IPS DF 6.9 (cell line): ENCODE results near the gene PKD1L1.
"Not testable (repeated sequence)": the region's sequence is repeated elsewhere in the genome, so short reads cannot be mapped to it uniquely, and the experiment has no call there.

Experiments
- DNase-seq: peaks from one replicate; pipeline ENCODE4 v3.0.0-alpha.2; 2013; ENCODE audit warnings: low read depth, low spot score
- H3K27ac ChIP-seq: one replicate; pipeline ENCODE4 v1.5.1; 2013; ENCODE audit warnings: low read length, control low read depth
- H3K27me3 ChIP-seq: 2 replicates; pipeline ENCODE4 v1.6.1; 2013; ENCODE audit warnings: mild to moderate bottlenecking, low read length; ENCODE audit not compliant: control insufficient read depth, insufficient read depth
- H3K36me3 ChIP-seq: 2 replicates; pipeline ENCODE4 v1.6.1; 2013; ENCODE audit warnings: low read length; ENCODE audit not compliant: control insufficient read depth, insufficient read depth
- H3K4me1 ChIP-seq: 2 replicates; pipeline ENCODE4 v1.6.1; 2013; ENCODE audit warnings: low read length; ENCODE audit not compliant: control insufficient read depth, insufficient read depth
- H3K4me3 ChIP-seq: 2 replicates; pipeline ENCODE4 v1.5.1; 2013; ENCODE audit warnings: mild to moderate bottlenecking, low read length
- H3K9me3 ChIP-seq: 2 replicates; pipeline ENCODE4 v1.6.1; 2013; ENCODE audit warnings: low read length, inconsistent platforms; ENCODE audit not compliant: control insufficient read depth, insufficient read depth
- WGBS: extraction: QIAGEN DNeasy Blood & Tissue Kit; methylation state at CpG from one replicate; pipeline ENCODE4 v1.1.7; 2013; ENCODE audit warnings: mixed read lengths, missing lambda C conversion rate; ENCODE audit not compliant: insufficient read length, insufficient coverage; 5-methylcytosine and 5-hydroxymethylcytosine counted together

PKD1L1 gene

GRCh38 chr7:47755248-47755647, 193.0 kb downstream of the PKD1L1 start:
- no peak for DNase-seq
- peaks cover 2% of the 10 kb centered on the region; the same call in 1 of the 2 replicates for H3K4me1 ChIP-seq
- H3K27me3 ChIP-seq = no peaks in the 10 kb centered on the region
- H3K4me3 ChIP-seq = no peak overlapping the region
- no peaks in the 10 kb centered on the region; the same call in 1 of the 2 replicates for H3K9me3 ChIP-seq
- WGBS = no CpG with 5 or more reads among the region's 3 CpGs
- H3K36me3 ChIP-seq = no peaks in the 10 kb centered on the region
- no peak overlapping the region for H3K27ac ChIP-seq

GRCh38 chr7:47751724-47752123, 196.5 kb downstream of the PKD1L1 start:
- not testable (repeated sequence) for H3K27ac ChIP-seq, H3K9me3 ChIP-seq, H3K36me3 ChIP-seq, DNase-seq, H3K4me1 ChIP-seq, H3K4me3 ChIP-seq, H3K27me3 ChIP-seq
- no CpG with 5 or more reads among the region's 5 CpGs for WGBS

GRCh38 chr7:47751043-47751442, 197.2 kb downstream of the PKD1L1 start:
- Histone ChIP-seq H3K4me1 (no peaks in the 10 kb centered on the region), H3K4me3 (no peak overlapping the region), H3K27me3 (no peaks in the 10 kb centered on the region), H3K36me3 (no peaks in the 10 kb centered on the region), H3K27ac (no peak overlapping the region), H3K9me3 (no peaks in the 10 kb centered on the region; the same call in 1 of the 2 replicates)
- WGBS = no CpG with 5 or more reads among the region's 5 CpGs
- DNase-seq = no peak

- DNase-seq = no peak
- H3K4me3 ChIP-seq = no peak overlapping the region
- no CpG with 5 or more reads among the region's 7 CpGs for WGBS
Measured at GRCh38 chr7:47748041-47748440, 200.2 kb downstream of the PKD1L1 start.

GRCh38 chr7:47747160-47747559, 201.1 kb downstream of the PKD1L1 start:
- Histone ChIP-seq H3K4me1 (0 out of 2 replicates have a peak, but pooled peaks cover 2% of the 10 kb centered on the region), H3K9me3 (no peaks in the 10 kb centered on the region; the same call in 1 of the 2 replicates), H3K36me3 (no peaks in the 10 kb centered on the region), H3K27ac (no peak overlapping the region), H3K27me3 (no peaks in the 10 kb centered on the region), H3K4me3 (no peak overlapping the region)
- DNase-seq = no peak
- no CpG with 5 or more reads among the region's 6 CpGs for WGBS

More at GRCh38 chr7:47748041-47748440, 200.2 kb downstream of the PKD1L1 start:
- Histone ChIP-seq H3K36me3 (no peaks in the 10 kb centered on the region), H3K27ac (no peak overlapping the region), H3K9me3 (no peaks in the 10 kb centered on the region; the same call in 1 of the 2 replicates), H3K27me3 (no peaks in the 10 kb centered on the region), H3K4me1 (0 out of 2 replicates have a peak, but pooled peaks cover 2% of the 10 kb centered on the region)

DNA sequence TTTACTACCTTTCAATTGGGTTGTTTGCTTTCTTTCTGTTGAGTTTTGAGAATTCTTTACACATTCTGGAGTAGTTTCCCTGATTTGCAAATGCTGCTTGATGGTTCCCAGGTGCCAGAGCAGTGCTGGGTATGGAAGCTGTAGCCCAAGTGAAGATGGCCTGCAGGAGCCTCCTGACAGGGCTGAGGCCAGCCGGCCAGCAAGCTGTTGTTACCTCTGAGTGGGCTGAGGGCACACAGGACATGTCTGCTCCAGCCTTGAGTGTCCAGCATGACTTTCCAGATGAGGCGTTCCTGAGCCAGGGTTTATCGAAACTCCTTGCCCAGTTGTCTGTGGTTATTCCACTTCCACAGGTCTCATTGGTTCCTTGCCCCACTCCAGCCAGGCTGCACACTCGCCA, 201.8 kb downstream of the PKD1L1 start:
- Histone ChIP-seq H3K36me3 (no peaks in the 10 kb centered on the region), H3K4me1 (0 out of 2 replicates have a peak, but pooled peaks cover 2% of the 10 kb centered on the region), H3K27ac (no peak overlapping the region), H3K9me3 (no peaks in the 10 kb centered on the region; the same call in 1 of the 2 replicates), H3K27me3 (no peaks in the 10 kb centered on the region), H3K4me3 (no peak overlapping the region)
- DNase-seq = no peak
- no CpG with 5 or more reads among the region's 4 CpGs for WGBS

DNA sequence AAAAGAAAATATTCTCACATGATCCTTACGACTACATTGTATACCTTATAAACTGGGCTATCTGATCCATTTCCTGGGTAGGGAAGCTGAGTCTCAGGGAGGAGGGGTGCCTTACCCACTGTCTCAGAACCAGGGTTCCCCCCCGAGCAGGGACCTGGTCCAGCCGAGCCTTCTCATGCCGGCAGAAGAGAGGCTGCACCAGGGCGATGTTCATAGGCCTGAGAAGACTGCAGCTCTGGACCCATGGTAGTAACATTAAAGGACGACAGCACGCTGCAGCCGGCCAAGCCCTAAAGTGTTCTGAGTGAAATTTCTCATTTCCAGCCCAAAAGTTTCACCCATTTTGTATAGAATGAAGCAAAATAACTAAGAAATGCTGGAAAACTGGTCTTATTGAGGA, 203.4 kb downstream of the PKD1L1 start:
- no peak overlapping the region for H3K27ac ChIP-seq
- no peak overlapping the region for H3K4me3 ChIP-seq
- H3K4me1 ChIP-seq = 0 out of 2 replicates have a peak, but pooled peaks cover 2% of the 10 kb centered on the region
- no CpG with 5 or more reads among the region's 8 CpGs for WGBS
- DNase-seq = no peak
- H3K9me3 ChIP-seq = no peaks in the 10 kb centered on the region
- H3K36me3 ChIP-seq = no peaks in the 10 kb centered on the region
- no peaks in the 10 kb centered on the region for H3K27me3 ChIP-seq

DNA sequence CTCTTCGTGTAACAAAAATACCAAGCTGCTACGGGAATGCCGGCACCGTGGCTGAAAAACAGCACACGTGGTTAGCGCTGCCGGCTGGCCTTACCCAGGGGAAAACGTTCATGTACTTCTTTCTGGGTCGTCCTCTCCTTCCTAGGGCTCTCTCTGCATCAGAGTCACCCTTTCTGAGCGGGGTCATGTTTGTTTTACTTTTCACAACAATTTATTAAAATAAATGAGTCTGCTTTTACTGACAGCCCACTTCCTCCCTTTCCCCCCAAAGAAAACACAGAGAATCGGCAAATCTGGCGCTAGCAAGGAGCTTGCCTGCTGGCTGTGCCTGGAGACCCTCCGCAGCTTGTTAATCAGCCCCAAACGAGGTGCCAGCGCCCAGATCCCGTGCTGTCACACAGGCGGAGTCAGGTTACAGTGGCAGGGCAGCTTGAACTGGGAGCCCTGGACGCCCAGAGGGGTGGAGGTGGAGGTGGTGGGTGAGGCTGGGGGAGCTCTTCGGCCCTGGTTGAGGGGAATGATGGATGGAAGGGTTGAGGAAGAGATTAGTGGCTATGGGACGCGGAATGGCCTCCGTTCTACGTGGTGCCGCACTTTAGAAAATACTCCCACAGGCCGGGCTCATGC, 204.2 kb downstream of the PKD1L1 start:
- WGBS = no CpG with 5 or more reads among the region's 25 CpGs
- no peak overlapping the region for H3K27ac ChIP-seq

GRCh38 chr7:47741984-47742383, 206.3 kb downstream of the PKD1L1 start:
- DNase-seq = no peak
- 0 out of 2 replicates have a peak, but pooled peaks cover 2% of the 10 kb centered on the region for H3K4me1 ChIP-seq
- no peak overlapping the region for H3K4me3 ChIP-seq
- H3K27ac ChIP-seq = no peak overlapping the region
- H3K27me3 ChIP-seq = no peaks in the 10 kb centered on the region
- WGBS = no CpG with 5 or more reads among the region's 6 CpGs
- no peaks in the 10 kb centered on the region for H3K9me3 ChIP-seq
- no peaks in the 10 kb centered on the region for H3K36me3 ChIP-seq

More for the DNA sequence above, 204.2 kb downstream of the PKD1L1 start:
- Histone ChIP-seq H3K4me1 (0 out of 2 replicates have a peak, but pooled peaks cover 2% of the 10 kb centered on the region), H3K4me3 (no peak overlapping the region), H3K9me3 (no peaks in the 10 kb centered on the region), H3K36me3 (no peaks in the 10 kb centered on the region), H3K27me3 (no peaks in the 10 kb centered on the region)
- no peak for DNase-seq

DNA sequence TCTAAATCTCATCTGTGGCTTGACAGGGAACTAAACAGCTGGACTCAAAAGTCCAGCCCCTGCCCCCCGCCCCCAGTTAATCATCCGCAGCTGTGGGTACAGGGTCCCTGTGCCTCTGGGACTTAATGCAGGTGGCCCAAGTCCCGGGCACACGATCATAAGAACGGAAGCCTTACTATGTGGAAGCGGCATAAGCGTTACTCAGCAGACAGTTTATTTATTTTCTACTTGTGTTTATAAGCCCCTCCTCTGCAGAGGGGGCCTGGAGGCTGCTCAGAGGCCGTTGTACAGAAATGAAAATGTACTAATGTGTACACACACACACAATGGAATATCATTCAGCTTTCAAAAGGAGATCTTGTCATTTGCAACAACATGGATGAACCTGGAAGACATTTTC, 208.4 kb downstream of the PKD1L1 start:
- Histone ChIP-seq H3K36me3 (no peaks in the 10 kb centered on the region), H3K4me1 (0 out of 2 replicates have a peak, but pooled peaks cover 2% of the 10 kb centered on the region), H3K27ac (no peak overlapping the region), H3K9me3 (no peaks in the 10 kb centered on the region), H3K4me3 (no peak overlapping the region), H3K27me3 (no peaks in the 10 kb centered on the region)
- no peak for DNase-seq
- WGBS = no CpG with 5 or more reads among the region's 8 CpGs
